PFSK-1 (cell line): ENCODE data around the gene LGI1.

Experiments used
- POLR2AphosphoS5 ChIP-seq: IDR thresholded peaks from 2 replicates; pipeline ENCODE4 v1.6.1; 2012; ENCODE audit warnings: low read depth, mild to moderate bottlenecking, control low read depth, low read length, moderate library complexity
- SIN3A ChIP-seq: IDR thresholded peaks from 2 replicates; pipeline ENCODE4 v1.6.1; 2012; ENCODE audit warnings: mild to moderate bottlenecking, low read length, moderate library complexity, borderline replicate concordance; ENCODE audit not compliant: insufficient read depth
- TAF1 ChIP-seq: IDR thresholded peaks from 2 replicates; pipeline ENCODE4 v1.6.1; 2012; ENCODE audit warnings: low read length, control low read depth, borderline replicate concordance; ENCODE audit not compliant: insufficient read depth
- TF ChIP-seq, protein P1 (sequence below), 2 experiments: IDR thresholded peaks; 2 replicates each; pipeline versions ENCODE4 v1.6.1 to v1.8.0; 2011 to 2012; ENCODE audit warnings: low read depth in 2 of 2, low read length in 2 of 2, control low read depth in 1 of 2, inconsistent platforms in 1 of 2, mild to moderate bottlenecking in 1 of 2, moderate library complexity in 1 of 2; ENCODE audit not compliant: insufficient read depth in 1 of 2

- no peak for TF ChIP-seq TAF1
- TF ChIP-seq SIN3A, result no peak
- no peak for TF ChIP-seq POLR2AphosphoS5
- TF ChIP-seq, protein P1, sequence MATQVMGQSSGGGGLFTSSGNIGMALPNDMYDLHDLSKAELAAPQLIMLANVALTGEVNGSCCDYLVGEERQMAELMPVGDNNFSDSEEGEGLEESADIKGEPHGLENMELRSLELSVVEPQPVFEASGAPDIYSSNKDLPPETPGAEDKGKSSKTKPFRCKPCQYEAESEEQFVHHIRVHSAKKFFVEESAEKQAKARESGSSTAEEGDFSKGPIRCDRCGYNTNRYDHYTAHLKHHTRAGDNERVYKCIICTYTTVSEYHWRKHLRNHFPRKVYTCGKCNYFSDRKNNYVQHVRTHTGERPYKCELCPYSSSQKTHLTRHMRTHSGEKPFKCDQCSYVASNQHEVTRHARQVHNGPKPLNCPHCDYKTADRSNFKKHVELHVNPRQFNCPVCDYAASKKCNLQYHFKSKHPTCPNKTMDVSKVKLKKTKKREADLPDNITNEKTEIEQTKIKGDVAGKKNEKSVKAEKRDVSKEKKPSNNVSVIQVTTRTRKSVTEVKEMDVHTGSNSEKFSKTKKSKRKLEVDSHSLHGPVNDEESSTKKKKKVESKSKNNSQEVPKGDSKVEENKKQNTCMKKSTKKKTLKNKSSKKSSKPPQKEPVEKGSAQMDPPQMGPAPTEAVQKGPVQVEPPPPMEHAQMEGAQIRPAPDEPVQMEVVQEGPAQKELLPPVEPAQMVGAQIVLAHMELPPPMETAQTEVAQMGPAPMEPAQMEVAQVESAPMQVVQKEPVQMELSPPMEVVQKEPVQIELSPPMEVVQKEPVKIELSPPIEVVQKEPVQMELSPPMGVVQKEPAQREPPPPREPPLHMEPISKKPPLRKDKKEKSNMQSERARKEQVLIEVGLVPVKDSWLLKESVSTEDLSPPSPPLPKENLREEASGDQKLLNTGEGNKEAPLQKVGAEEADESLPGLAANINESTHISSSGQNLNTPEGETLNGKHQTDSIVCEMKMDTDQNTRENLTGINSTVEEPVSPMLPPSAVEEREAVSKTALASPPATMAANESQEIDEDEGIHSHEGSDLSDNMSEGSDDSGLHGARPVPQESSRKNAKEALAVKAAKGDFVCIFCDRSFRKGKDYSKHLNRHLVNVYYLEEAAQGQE (IDR thresholded peaks at IDR 0.05; ENCODE audit: insufficient read depth in 1 of 2, low read depth in 2 of 2, low read length in 2 of 2), result no peak
These were observed 46.5 kb downstream of the LGI1 start for GRCh38 chr10:93804200-93804599.
